HEK293T (cell line): ENCODE measurements around the gene RIT2.
"Not testable (repeated sequence)": the region's sequence is repeated elsewhere in the genome, so short reads cannot be mapped to it uniquely, and the experiment has no call there.

Source experiments
- ARNT ChIP-seq: fragments of 450-650 bp; IDR thresholded peaks from 2 replicates; pipeline ENCODE4 v1.6.1; 2017; ENCODE audit warnings: mild to moderate bottlenecking
- BHLHE40 ChIP-seq: fragments of 450-650 bp; IDR thresholded peaks from 2 replicates; pipeline ENCODE4 v1.6.1; 2016; ENCODE audit warnings: mild to moderate bottlenecking, moderate library complexity, borderline replicate concordance
- CTBP1 ChIP-seq: fragments of 450-650 bp; IDR thresholded peaks from 2 replicates; pipeline ENCODE4 v1.6.1; 2016; ENCODE audit warnings: borderline replicate concordance
- FOXK2 ChIP-seq: fragments of 450-650 bp; IDR thresholded peaks from 2 replicates; pipeline ENCODE4 v1.6.1; 2016; ENCODE audit warnings: mild to moderate bottlenecking
- FOXM1 ChIP-seq: fragments of 450-650 bp; IDR thresholded peaks from 2 replicates; pipeline ENCODE4 v1.6.1; 2017; ENCODE audit warnings: mild to moderate bottlenecking, borderline replicate concordance
- L3MBTL2 ChIP-seq: fragments of 450-650 bp; conservative IDR thresholded peaks from 2 replicates; pipeline ENCODE4 v1.6.1; 2016; ENCODE audit warnings: mild to moderate bottlenecking
- LEF1 ChIP-seq: fragments of 450-650 bp; IDR thresholded peaks from 2 replicates; pipeline ENCODE4 v1.6.1; 2017; ENCODE audit warnings: mild to moderate bottlenecking, borderline replicate concordance
- NFRKB ChIP-seq: fragments of 450-650 bp; IDR thresholded peaks from 2 replicates; pipeline ENCODE4 v1.6.1; 2016; ENCODE audit warnings: mild to moderate bottlenecking, moderate library complexity
- SP1 ChIP-seq: fragments of 450-650 bp; IDR thresholded peaks from 2 replicates; pipeline ENCODE4 v1.6.1; 2017
- SUZ12 ChIP-seq: fragments of 450-650 bp; IDR thresholded peaks from 2 replicates; pipeline ENCODE4 v1.6.1; 2016; ENCODE audit warnings: mild to moderate bottlenecking
- TARDBP ChIP-seq: fragments of 450-650 bp; IDR thresholded peaks from 2 replicates; pipeline ENCODE4 v1.6.1; 2016

GRCh38 chr18:42795213-42795789, 320.2 kb downstream of the RIT2 start:
- TF ChIP-seq SUZ12, FOXM1, SP1, BHLHE40, FOXK2, ARNT, NFRKB, L3MBTL2, TARDBP, CTBP1, LEF1: not testable (repeated sequence)
